Astrocyte (in vitro differentiated cells and primary cell): Measurements from ENCODE around the gene MYO15A.

Source experiments
- CTCF ChIP-seq: IDR thresholded peaks from 2 replicates; pipeline ENCODE4 v1.5.1; 2011; ENCODE audit warnings: low read depth, mild to moderate bottlenecking, inconsistent platforms, low read length, moderate library complexity; ENCODE audit not compliant: insufficient read depth
- EZH2 ChIP-seq: IDR thresholded peaks from 2 replicates; pipeline ENCODE4 v1.6.1; 2012; ENCODE audit warnings: mild to moderate bottlenecking, low read length, inconsistent platforms; ENCODE audit not compliant: insufficient read depth

GRCh38 chr17:18079543-18079942 lies 29.0 kb upstream of the MYO15A start:
- TF ChIP-seq EZH2 (no peak), CTCF (no peak)
